ENCODE measurements around the gene RASIP1.
"Not testable (repeated sequence)": the region's sequence is repeated elsewhere in the genome, so short reads cannot be mapped to it uniquely, and the experiment has no call there.

Gene RASIP1

DNA sequence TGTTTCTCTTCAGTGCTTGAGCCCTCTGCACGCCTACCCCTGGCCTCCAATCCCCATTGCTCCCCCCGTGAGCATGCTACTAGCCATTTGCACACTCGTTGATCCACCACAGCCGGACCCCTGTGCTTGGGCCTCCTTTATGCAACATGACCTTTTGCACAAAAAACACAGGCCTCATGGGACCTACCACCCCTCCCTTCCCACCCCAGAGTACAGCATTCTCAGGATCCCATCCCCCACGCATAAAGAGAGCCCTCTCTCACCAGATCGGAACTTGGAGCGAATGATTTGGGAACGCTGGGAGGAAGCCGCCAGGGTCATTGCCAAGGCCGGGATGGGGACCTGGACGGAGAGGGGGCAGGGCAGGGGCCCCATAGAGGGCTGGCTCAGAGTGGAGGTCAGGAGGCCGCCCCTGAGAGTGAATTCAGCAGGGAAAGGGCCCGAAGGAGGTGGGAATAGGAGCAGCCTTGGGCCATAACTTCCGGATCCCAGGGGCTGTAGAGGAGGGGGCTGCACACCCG, 21.6 kb downstream of the RASIP1 start:
- DNase-seq (ENCODE audit: low read depth): no peak
- no peak overlapping the region for H3K4me3 ChIP-seq (ENCODE audit: low read depth, low read length)
- TF ChIP-seq, protein P1, sequence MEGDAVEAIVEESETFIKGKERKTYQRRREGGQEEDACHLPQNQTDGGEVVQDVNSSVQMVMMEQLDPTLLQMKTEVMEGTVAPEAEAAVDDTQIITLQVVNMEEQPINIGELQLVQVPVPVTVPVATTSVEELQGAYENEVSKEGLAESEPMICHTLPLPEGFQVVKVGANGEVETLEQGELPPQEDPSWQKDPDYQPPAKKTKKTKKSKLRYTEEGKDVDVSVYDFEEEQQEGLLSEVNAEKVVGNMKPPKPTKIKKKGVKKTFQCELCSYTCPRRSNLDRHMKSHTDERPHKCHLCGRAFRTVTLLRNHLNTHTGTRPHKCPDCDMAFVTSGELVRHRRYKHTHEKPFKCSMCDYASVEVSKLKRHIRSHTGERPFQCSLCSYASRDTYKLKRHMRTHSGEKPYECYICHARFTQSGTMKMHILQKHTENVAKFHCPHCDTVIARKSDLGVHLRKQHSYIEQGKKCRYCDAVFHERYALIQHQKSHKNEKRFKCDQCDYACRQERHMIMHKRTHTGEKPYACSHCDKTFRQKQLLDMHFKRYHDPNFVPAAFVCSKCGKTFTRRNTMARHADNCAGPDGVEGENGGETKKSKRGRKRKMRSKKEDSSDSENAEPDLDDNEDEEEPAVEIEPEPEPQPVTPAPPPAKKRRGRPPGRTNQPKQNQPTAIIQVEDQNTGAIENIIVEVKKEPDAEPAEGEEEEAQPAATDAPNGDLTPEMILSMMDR (IDR thresholded peaks at IDR 0.05; ENCODE audit: insufficient read depth, low read depth, low read length, missing control alignments): no peak

DNA sequence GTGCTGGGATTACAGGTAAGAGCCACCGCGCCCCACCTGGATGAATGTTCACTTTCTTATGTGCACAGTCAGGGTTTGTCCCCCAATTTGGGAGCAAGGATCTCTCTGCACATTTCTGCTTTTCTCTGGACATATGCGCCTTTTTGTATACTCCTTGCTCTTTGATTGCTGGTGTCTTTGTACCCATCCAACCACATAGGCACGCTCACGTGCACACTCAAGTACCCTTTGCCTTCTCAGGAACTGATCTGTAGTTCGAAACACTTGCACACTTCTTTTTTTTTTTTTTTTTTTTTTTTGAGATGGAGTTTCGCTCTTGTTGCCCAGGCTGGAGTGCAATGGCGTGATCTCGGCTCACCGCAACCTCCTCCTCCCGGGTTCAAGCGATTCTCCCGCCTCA, 22.3 kb downstream of the RASIP1 start:
- H3K4me3 ChIP-seq (ENCODE audit: low read depth, low read length); DNase-seq (ENCODE audit: low read depth): not testable (repeated sequence)

DNA sequence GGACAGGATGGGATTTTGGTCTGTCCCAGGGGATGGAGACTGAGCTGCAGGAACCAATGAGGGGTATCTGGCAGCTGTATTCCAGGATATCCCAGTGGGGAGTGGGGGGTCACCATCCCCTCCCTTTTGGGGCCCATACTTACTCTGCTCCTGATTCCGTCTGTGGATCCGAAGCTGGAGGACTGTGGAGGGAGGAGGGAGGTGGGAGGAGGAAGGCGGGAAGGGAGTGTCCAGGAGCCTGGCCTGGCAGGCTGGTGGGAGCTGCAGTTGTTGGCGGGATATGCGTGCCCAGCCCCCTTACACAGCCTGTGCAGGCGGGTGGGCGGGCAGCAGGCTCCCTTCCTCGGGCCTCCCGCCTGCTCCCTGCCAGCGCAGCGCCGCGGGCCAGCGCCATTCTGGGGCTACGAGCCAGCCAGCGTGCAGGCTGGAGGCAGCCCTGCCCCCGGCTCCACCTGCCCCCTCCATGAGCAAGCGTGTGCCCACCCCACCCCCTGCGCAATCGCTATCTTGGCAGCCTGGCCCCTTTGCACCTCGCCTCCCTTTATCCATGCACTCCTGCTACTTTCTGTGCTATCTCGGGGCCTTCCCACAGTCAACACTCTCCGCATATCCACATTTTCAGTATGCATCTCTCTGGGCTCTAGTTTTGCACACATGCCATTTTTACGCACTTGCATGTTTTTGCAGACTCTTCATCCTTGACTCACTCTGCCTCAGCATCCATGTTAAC, 23.7 kb downstream of the RASIP1 start:
- no peak for DNase-seq (ENCODE audit: low read depth)
- TF ChIP-seq, protein P1 (IDR thresholded peaks at IDR 0.05; ENCODE audit: insufficient read depth, low read depth, low read length, missing control alignments): no peak
- no peak overlapping the region for H3K4me3 ChIP-seq (ENCODE audit: low read depth, low read length)

- TF ChIP-seq, protein P1 (IDR thresholded peaks at IDR 0.05; ENCODE audit: insufficient read depth, low read depth, low read length, missing control alignments): no peak
- no peak for DNase-seq (ENCODE audit: low read depth)
- H3K4me3 ChIP-seq (ENCODE audit: low read depth, low read length): no peak overlapping the region
Measured at GRCh38 chr19:48715681-48716171, 24.7 kb downstream of the RASIP1 start.

DNA sequence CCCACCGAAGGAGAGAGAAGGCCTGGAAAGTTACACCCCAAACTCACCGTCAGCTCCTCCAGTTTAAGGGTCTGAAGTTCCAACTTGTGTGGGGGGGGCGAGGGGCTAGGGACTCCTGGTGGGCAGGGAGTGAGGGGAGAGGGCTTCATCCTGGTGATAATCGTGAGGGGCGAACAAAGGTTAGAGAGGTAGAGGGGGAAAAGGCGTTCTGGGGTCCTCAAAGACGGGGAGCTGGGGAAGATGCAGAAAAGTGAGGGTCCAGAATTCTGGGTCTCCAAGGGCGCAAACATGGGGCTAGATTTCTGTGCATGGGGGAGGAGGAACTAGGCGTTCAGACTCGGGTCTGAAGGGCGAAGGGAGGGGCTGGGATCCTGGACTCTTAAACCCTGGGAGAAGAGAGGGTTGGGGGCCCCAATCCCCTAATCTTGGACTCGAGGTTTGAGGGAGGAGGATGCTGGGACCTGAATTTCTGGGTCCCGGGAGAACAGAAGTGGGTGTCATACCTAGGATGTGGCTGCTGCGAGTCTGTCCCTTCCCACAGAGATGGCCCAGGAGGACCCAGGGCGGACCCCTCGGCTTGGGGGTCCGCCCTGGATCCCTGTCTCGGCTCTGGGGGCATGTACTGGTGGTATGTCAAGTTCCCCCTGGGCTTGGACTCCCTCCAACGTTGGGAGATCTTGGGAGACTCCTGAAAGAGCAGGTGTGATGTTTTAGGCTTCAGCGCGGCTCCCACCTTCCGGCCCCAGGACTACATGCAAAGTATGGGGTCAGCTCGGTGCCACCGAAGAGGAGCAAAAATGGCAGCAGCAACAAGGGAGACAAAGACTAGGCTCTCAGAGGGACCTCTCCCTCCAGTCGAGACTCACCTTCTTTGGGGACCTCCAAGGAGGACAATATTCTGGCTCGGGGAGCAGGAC, 25.4 kb downstream of the RASIP1 start:
- peak overlapping the region; percentile 73 for H3K4me3 ChIP-seq (ENCODE audit: low read depth, low read length)
- no peak for DNase-seq (ENCODE audit: low read depth)
- TF ChIP-seq, protein P1 (IDR thresholded peaks at IDR 0.05; ENCODE audit: insufficient read depth, low read depth, low read length, missing control alignments): no peak

DNA sequence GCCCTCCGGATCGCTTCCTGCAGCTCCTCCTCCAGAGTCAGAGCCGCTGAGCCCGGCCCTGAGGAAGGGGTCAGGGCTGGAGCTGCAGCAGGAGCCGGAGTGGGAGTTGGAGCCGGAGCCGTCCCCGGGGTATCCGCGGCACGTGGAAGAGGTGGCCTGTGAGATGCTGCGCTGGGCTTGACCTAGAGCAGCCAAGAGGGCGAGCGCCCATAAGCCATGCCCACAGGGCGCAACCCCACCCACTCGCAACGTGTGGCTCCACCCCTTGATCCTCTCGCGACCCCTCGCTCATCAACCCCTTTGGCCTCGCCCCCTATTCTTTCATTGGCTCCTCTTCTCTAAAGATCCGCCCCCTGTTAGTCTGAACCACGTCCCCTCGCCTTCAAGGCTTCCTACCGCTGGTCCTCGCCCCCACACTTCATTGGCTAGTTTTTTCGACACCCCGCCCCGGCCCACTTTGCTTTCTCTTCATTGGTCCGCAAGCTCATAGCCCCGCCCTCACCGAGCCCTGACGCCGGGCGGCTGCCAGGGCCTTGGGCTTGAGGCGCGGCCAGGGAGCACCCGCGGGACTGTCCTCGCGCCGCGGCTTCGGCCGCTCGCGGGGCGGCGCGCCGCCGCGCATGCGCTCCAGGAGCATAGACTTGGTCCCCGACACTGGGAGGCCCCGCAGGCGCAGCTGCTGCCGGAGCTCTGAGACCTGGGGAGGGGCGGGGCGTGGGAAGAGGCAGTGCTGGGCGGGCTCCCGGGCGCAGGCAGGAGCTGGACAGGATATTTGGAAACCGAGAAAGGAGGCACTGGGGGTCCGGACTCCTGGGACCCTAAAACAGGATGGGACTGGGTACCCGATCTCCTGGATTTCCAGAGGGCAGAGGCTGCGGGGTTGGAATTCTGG, 26.3 kb downstream of the RASIP1 start:
- TF ChIP-seq, protein P1 (IDR thresholded peaks at IDR 0.05; ENCODE audit: insufficient read depth, low read depth, low read length, missing control alignments): no peak
- DNase-seq (ENCODE audit: low read depth): peak; percentile 99
- peak overlapping the region; percentile 97 for H3K4me3 ChIP-seq (ENCODE audit: low read depth, low read length)

Measured in GM12865 (cell line).